ENCODE data around the gene TYK2.
"Not testable (repeated sequence)": the region's sequence is repeated elsewhere in the genome, so short reads cannot be mapped to it uniquely, and the experiment has no call there.

TYK2 gene

DNA sequence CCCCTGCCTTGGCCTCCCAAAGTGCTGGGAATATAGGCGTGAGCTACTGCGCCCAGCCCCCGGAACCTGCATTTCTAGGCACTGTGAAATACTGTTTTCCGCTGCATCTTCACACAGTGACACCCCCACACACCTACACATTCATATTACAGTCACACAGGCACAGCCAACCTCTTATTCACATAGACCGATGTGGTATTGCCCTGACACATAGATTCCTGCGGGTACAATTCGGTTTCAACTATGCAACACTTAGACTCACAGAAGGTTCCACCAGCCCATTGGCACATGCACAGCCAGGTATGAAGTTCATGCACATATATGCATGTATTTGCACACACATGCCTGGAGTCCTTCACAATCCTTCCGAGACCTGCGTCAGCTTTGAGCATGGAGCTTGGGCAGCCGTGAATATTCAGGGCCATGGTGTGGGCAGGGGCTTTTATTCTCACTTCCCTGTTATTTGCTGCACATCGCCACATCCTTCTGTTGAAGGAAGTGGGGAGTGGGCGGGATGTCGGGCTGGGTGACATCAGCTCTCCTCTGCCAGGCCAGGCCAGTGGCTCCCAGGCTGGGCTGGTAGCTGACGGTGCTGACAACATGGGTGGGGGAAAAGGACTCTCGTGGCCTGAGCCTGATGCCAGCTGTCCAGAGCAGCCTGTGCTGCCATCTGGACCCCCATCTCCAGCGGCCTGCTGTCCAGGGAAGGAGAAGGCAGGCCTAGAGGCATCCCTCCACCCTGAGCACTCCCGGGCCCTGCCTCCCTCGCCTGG is 28.3 kb upstream of the TYK2 start:
- DNase-seq: no peak

DNA sequence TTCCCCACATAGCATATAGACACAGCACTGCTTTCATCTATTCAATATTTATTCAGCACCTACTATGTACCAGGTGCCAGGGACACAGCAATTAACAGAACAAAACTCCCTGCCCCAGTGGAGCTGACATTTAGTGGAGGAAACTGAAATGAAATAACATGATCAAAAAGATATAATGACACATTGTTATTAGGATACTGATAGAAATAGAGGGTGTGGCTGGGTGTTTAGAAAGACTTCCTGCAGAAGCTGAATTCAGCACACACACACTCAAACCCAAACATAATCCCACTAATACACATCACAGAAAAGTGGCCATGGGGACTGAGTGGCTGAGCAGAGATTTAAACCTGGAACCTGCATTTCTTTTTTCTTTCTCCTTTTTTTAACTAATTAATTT is 26.7 kb upstream of the TYK2 start:
- DNase-seq: no peak

DNA sequence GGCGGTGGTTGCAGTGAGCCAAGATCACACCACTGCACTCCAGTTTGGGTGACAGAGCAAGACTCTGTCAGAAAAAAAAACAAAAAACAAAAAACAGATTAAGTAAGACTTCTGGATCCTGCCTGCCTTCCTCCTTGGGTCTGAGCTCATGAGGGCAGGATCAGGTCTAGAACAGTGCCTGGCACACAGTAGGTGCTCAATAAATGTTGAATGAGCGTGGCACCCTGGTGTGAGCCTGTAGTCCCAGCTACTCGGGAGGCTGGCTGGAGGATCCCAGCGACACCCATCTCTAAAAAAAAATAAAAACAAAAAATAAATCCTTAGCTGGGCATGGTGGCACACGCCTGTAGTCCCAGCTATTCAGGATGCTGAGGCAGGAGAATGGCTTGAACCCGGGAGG is 25.8 kb upstream of the TYK2 start:
- no peak for DNase-seq

DNA sequence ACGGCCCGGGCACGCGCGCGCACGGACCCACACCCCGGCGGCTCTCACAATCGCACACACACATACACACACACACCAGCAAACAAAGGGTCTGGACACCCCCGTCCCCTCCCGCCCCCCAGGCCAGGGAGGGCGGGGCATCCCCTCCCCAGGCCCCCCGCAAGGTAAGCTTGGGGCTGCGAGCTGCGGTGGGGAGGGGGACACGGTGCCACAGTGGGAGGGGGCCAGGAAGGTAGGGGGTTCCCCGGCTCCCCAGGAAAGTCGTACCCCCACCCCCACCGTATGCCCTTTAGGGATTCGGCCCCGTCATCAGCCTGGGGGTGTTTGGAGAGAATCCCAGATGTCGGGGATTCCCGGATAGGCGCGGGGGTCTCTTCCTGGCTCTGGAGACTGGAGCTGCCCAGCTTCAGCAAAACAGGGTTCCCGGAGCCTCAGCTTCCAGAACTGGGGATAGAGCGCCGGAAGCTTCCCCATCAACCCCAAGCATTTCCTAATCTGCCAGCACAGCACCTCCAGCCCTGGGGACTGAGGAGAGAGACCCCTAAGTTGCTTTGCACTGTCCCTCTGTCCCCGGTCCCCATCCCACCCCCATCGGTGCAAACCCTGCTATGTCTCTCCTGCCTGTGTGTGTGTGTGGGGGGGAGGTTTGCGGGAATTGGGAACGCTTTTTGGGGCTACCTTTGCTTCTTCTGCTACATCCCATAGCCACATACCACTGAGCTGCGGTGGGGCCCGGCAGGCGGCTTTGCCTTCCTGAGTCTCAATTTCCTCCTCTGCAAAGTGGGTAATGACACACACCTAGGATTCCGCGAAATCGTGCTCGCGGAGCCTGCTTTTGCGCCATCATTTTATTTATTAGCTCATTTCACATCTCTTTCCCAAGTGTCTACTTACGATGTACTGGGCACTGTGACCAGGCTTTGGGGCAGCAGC is 24.8 kb upstream of the TYK2 start:
- no peak for DNase-seq

DNA sequence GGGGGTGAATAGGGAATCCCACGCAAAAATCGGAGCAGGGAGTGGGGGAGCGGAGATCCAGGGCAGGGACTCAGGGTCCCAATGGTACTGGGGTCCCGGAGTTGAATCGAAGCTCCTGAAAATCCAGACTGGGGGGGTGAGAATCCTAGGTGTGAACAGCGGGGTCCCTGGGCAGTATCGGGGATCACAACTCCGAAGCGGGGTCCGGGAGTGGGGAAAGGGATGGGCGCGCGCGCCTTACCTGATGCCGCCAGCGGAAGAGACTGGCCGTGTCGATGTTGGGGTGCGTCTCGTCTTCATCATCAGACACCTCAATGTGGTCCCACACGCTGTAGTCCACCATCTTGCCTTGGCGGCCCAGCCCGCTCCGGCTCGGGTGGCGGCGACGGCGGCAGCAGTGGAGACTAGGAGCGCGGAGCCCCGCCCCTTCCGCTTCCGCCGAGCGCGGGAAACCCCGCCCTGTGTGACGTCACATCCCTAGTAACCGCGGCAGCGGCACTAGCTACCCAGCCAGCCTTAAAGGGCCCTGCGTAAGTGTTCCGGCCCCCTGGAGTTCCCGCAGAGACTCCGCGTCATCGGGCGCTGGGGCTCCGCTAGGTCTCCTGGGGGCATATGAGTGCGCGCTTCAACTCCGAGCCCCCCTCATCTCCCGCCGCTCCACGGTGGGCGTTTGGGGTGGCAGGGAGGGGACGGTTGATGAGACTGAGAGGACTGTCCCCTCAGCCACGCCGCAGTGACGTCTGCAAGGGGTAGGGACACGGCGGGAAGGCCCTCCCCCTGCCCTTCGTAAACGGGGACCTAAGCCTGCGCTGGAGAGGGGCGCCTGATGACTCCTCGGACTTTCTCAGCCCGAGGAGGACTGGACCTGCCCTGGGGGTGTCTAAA is 23.0 kb upstream of the TYK2 start, which contains the start of gene CDC37:
Gene CDC37, minus strand, starts transcription at position 406 of the 885 bp plus-strand sequence. Its CDS starts 63 bp downstream, at position 343.
- peak; percentile 96 for DNase-seq

DNA sequence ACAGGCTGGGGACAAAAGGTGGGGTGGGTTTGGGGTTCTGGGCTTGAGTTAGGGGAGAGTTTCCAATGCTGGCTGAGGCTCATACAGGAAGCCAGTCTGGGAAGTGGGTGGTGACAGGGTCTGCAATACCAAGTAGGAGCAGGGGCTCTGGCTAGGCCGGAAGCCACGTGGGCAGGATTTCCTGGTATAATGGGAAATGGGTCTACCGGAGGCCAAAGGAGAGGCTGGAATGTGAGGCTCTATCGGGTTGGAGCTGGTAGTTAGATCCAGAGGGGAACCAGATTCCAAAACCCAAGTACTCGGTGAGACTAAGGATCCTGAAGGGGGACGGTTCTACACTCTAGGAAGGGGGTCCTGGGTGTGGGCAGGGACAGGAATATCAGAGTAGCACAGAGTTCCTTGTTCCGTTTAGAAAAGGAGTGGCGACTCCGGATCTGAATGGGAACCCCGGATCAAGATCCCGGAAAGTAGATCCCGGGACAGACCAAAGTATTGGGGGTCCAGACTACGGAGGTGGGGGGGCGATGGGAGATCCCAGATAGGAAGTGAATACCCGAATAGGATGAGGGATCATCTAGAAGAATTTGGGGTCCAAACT is 22.2 kb upstream of the TYK2 start:
- no peak for DNase-seq

DNA sequence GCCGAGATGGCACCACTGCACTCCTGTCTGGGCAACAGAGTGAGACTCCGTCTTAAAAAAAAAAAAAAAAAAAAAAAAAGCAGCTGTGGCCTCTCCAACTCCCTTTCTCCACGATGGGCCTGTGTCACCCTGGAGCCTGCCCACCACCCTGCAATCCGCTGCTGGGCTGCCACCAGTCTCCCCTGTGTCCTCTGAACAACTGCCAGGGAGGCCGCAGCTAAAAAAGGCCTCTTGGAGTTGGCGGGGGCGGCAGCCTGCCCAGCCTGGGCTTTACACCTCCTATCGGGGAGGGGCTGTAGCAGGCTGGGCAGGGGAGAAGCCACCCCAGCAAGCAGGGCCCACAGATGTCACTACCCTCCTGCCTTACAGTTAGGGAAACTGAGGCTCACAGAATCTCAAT is 19.5 kb upstream of the TYK2 start:
- DNase-seq: no peak

DNA sequence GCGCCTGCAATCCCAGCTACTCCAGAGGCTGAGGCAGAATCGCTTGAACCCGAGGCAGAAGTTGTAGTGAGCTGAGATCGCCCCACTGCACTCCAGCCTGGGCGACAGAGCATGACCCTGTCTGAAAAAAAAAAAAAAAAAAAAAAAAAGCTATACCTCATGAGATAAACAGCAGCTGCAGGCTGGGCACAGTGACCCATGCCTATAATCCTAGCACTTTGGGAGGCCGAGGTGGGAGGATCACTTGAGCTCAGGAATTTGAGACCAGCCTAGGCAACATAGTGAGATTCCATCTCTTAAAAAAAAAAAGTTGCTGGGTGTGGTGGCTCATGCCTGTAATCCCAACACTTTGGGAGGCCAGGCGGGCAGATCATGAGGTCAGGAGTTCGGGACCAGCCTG is 19.0 kb upstream of the TYK2 start:
- DNase-seq: not testable (repeated sequence)

DNA sequence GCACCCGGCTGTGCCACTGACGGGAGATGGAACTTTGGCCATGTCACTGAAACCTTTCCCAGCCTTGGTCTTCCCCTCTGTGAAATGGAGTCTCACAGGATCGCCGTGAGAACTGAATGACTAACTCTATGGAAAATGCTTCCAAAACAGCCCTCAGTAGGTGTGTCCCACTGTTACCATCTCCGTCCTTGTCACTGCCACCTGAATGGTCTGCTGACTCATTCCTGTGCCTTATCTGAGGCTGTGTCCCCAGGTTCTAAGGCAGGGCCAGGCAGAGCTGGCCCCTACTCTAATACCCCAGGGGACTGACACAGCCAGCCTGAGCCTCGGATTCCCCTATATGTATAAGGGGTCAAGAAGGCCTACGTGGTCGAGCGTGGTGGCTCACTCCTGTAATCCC is 18.4 kb upstream of the TYK2 start:
- no peak for DNase-seq

DNA sequence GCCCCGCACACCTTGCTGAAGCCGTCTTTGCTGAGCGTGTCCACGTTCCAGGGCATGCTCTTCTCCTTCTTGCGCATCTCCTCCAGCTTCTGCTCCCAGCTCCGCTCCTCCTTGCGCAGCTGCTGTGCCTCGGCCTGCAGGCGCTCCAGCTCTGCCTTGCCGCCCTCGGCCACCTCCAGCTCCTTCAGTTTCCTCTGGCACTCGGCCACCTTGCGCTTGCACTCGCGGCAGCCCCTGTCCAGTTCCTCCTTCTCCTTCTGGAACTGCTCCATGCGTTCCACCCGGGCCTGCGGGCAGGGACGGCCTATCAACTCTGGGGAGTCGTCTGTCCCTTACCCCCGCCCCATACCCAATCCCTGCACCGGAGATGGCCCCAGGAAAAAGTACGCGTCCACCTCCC is 15.5 kb upstream of the TYK2 start:
- no peak for DNase-seq

DNA sequence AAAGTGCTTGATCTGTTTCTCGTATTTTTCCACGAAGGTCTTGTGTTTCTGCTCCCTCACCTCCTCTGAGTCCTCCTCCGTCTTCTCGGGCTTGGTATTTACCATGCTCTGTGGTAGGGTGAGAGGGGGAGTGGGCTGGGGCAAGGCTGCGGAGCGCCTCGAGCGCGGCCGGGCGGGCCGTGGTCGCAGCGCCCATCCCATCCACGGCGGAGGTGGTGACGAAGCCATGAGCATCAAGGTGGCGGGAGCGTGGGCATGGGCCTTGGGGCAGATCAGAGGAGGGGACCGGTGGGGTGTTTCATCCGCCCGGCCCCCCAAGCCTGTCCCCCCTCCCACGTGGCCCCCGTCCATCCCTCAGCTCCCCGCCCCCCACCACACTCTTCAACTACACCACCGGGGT is 15.1 kb upstream of the TYK2 start:
- DNase-seq: no peak

DNA sequence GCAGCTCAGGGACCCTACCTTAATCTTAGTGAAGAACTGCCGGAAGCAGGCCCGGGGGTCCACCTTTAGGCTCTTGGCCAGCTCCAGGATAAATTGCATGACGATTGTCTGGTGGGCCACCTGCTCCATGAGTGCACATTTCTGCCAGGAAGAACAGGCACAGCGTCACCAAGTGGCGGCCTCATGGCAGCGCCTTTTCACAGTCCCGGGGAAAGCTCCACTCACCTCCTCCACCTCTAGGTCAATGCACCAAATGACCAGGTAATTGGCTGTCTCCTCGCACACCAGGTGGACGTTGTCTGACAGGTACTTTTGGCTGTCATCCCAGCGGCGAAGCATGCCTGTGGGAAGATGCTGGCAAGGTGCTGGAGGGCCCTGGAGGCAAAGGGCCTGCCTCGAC is 14.6 kb upstream of the TYK2 start:
- no peak for DNase-seq

DNA sequence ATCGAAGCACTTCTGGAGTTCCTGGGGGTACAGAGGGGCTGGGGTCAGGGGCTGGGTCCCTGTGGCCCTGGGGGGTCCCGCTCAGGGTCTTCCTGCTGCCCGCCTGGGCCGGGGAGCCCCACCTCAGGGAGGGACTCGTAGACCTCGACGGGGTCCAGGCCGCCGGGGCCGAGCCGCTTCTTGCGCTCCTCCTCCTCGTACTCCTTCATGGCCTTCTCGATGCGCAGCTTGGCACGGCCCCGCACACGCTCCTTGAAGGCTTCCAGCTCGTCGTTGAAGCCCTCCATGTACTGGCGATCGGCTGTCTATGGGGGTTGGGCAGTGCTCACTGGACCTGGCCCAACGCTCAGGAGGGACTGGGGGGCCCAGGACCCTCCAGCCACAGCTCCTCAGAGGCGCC is 12.8 kb upstream of the TYK2 start:
- no peak for DNase-seq

DNA sequence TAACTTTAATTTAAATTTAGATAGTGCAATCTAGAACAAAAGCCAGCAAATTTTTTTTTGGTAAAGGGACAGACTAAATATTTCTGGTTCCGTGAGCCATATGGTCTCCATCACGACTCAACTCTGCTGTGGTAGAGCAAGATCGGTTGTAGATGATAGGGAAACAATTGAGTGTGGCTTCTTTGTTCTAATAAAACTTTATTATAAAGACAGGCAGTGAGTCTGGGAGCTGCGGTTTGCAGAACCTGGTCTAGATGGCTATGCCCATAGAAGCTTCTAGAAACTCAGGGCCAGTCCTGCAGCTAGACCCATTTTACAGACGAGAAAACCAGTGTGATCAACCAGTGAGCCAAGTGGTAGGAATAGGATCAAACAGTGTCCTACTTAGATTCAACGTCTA is 11.7 kb upstream of the TYK2 start:
- no peak for DNase-seq

DNA sequence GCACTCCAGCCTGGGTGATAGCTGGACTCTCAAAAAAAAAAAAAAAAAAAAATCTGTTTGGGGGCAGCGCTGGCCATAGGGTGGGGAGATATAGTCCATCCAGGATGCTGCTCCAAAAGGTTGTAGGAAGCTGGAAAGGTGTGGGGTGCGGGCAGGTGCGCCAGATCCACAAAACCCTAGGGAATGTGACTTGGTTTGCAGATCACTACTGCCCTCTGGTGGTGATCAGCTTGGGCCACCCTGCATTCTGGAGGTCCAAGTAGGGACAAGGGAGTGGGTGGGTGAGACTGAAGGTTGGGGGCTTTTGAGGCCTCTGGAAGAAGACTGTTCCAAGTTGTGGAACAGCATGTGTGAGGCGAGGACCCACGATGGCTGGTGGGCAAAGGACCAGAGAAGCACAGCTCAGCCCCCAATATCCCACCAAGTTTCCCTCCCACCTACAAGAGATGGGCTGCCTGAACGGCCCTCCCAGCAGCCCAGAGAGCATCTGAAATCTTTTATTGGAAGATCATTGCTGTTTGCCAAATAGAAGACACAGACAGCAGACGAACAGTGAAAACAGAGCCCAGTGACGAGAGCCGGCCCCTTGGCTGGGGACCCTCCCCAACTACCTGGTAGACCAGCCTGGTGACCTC is 10.4 kb upstream of the TYK2 start:
- peak; percentile 51 for DNase-seq

DNA sequence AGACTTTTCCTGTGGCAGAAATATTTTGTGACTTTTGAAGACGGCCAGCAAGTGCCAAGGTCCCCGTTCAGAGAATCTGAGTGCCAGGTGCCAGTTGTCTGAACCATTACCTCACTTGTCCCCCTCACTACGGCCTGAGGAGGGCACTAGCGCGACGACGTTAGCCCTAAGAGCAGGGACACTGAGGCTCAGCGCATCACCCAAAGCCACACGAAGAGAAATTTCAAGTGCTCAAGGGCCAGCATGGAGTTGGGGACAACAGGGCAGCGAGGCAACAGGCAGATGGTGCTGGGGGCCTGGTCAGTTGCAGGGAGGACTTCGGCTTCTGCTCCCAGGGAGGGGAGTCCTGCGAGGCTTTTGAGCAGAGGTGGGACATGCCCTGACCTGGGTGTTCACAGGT is 9.5 kb upstream of the TYK2 start:
- no peak for DNase-seq

DNA sequence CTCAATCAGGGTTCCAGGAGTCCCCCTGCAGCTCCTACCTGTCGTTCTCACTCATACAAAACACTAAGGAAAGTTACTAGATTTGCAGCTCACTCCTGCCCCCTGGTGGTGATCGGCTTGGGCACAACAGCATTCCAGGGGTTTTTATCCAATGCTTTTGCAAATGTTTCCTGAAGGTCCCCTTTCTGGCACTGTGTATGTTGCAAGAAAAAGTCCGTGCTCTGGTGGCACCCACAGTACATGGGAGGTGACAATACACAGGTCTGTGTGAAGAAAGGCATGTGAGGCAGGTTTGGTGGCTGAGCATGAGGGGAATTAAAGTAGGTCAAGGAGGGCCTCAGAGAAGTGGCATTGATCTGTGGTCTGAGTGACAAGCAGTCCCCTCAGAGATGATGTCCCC is 8.6 kb upstream of the TYK2 start:
- DNase-seq: peak; percentile 61

DNA sequence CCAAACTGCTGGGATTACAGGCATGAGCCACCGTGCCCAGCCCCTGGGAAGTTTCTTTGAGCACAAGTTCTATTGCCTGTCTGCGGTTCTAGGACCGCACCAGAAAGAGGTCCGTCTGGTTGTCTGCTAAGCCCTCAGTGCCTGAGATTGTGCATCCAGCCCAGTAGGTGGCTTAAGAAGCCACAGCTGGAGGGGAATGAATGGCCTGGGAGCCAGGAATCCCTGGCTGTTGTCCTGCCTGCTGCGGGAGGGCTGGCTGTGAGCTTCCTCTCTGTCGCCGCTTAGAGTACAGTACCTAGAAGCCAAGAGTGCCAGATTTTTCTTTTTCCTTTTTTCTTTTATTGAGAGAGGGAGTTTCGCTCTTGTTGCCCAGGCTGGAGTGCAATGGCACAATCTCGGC is 4.2 kb upstream of the TYK2 start:
- no peak for DNase-seq

DNA sequence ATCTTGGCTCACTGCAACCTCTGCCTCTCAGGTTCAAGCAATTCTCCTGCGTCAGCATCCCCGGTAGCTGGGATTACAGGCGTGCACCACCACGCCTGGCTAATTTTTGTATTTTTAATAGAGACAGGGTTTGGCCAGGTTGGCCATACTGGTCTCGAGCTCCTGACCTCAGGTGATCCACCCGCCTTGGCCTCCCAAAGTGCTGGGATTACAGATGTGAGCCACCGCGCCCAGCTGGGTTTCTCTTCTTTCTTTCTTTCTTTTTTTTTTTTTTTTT is 2.8 kb upstream of the TYK2 start:
- not testable (repeated sequence) for DNase-seq

DNA sequence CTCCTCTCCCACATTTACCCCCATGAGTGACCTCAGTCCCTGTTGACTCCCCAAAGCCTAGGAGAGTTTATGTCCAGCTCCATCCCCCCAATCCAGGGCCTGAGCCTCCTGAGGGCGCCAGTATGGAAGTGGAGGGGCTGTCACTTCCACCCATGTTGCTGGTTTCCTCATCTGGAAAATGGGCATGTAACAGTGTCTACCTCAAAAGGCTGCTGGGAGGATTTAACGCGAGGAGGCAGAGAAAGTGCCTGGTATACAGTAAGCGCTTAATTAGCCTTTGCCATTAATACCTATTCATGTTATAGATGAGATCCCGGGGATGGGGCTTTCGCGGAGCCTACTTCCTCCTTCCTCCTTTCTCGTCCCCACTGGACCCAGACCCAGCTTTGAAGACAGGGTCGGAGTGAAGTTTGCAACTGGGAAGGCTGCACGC is 476 bp downstream of the TYK2 start:
- DNase-seq: no peak

DNA sequence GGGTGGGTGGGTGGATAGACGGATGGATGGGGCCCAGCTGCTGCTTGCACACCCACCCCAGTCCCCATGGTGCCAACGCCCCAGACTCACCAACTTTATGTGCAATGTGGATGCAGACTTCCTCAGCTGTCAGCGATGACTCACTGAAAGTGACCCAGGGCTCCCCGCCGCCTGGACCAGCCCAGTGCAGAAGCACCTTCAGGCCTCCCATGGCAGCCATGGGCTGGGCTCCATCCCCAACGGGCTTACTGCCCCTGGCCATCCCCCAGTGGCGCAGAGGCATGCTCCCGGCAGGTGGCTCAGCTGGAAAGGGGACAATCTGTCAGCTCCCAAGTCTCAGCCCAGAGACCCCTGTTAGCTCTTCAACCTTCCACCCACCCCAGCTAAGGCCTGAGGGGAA is 2.2 kb downstream of the TYK2 start:
- DNase-seq: no peak

DNA sequence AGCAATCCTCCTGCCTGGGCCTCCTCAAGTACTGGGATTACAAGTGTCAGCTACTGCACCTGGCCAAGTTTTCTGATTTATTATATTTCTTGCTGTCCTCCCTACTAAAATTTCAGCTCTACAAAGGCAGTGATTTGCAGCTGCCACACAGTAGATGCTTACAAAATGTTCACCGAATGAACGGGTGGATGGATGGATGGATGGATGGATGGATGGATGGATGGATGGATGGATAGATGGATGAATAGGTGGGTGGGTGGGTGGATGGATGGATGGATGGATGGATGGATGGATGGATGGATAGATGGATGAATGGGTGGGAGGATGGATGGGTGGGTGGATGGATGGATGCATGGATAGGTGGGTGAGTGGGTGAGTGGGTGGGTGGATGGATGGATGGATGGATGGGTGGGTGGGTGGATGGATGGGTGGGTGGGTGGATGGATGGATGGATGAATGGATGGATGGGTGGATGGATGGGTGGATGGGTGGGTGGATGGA is 3.2 kb downstream of the TYK2 start:
- not testable (repeated sequence) for DNase-seq
